ENCODE results near the gene FAM53B.

The FAM53B gene

GRCh38 chr10:124734311-124735166, 9.6 kb downstream of the FAM53B start:
- DNase-seq (ENCODE audit: low read depth, low spot score), result no peak
- TF ChIP-seq, protein P1, sequence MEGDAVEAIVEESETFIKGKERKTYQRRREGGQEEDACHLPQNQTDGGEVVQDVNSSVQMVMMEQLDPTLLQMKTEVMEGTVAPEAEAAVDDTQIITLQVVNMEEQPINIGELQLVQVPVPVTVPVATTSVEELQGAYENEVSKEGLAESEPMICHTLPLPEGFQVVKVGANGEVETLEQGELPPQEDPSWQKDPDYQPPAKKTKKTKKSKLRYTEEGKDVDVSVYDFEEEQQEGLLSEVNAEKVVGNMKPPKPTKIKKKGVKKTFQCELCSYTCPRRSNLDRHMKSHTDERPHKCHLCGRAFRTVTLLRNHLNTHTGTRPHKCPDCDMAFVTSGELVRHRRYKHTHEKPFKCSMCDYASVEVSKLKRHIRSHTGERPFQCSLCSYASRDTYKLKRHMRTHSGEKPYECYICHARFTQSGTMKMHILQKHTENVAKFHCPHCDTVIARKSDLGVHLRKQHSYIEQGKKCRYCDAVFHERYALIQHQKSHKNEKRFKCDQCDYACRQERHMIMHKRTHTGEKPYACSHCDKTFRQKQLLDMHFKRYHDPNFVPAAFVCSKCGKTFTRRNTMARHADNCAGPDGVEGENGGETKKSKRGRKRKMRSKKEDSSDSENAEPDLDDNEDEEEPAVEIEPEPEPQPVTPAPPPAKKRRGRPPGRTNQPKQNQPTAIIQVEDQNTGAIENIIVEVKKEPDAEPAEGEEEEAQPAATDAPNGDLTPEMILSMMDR (IDR thresholded peaks at IDR 0.05; ENCODE audit: low read depth, low read length), result no peak
- no peak overlapping the region for H3K4me3 ChIP-seq (ENCODE audit: low read depth, low read length)
- in situ Hi-C loops (cut with HindIII; ENCODE audit: low sequenced_read_pairs), result no loop called here

DNA sequence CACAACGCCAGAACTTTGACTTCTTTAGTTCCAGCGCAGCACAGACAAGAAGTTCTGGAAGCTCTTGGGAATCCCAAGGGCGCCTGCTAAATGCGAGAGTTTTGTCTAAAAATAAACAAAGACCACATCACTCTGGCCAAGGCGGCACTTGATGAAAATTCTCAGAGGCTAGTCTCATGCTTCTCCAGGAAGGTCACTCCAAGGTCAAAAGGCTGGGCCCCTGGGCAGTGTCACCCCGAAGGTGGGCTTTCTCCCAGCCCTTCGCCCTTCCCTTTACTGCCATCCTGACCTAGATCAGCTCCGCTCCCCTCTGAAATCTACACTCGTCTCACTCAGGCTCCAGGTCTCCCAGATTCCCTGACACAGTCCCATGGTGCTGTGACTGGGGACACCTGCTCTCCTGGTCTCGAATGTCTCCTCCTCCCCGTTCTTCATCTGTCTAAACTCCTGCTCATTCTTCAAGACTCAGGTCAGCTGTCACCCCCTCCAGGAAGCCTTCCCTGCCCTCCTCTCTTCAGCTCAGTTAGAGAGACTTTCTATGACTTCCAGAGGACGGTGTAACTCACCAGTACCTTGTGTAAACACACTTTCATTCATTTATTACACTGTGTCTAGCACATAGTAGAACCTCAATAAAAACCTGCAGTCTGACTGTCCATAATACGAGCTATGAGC, 10.5 kb downstream of the FAM53B start:
- DNase-seq (ENCODE audit: low read depth, low spot score), result no peak
- in situ Hi-C loops (cut with HindIII; ENCODE audit: low sequenced_read_pairs), result no loop called here
- TF ChIP-seq, protein P1 (IDR thresholded peaks at IDR 0.05; ENCODE audit: low read depth, low read length), result no peak
- H3K4me3 ChIP-seq (ENCODE audit: low read depth, low read length), result no peak overlapping the region

GRCh38 chr10:124732931-124733570, 11.1 kb downstream of the FAM53B start:
- no peak overlapping the region for H3K4me3 ChIP-seq (ENCODE audit: low read depth, low read length)
- in situ Hi-C loops (cut with HindIII; ENCODE audit: low sequenced_read_pairs), result no loop called here
- peak; percentile 28 for DNase-seq (ENCODE audit: low read depth, low spot score)
- TF ChIP-seq, protein P1 (IDR thresholded peaks at IDR 0.05; ENCODE audit: low read depth, low read length), result no peak

DNA sequence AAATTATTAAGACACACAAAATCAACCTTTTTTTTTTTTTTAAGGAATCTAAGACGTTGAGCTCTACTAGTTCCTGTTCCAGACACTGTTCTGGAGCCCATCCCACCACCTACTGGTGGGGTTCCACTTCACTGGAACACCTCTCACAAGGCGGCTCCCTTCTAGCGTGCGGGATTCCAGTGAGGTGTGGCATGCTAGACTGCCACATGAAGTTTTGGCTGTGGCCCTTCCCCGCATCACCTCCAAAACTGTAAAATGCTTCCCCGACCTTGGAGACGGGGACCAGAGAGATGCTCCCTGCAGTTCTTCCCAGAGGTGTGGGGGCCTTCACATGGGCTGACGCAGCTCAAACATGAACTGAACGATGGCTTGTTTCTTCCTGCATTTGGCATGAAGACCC, 12.6 kb downstream of the FAM53B start:
- DNase-seq (ENCODE audit: low read depth, low spot score), result no peak
- TF ChIP-seq, protein P1 (IDR thresholded peaks at IDR 0.05; ENCODE audit: low read depth, low read length), result no peak
- H3K4me3 ChIP-seq (ENCODE audit: low read depth, low read length), result no peak overlapping the region
- in situ Hi-C loops (cut with HindIII; ENCODE audit: low sequenced_read_pairs), result no loop called here

GRCh38 chr10:124730790-124731189, 13.4 kb downstream of the FAM53B start:
- TF ChIP-seq, protein P1 (IDR thresholded peaks at IDR 0.05; ENCODE audit: low read depth, low read length), result no peak
- no peak overlapping the region for H3K4me3 ChIP-seq (ENCODE audit: low read depth, low read length)
- in situ Hi-C loops (cut with HindIII; ENCODE audit: low sequenced_read_pairs), result no loop called here
- DNase-seq (ENCODE audit: low read depth, low spot score), result no peak

- no peak for DNase-seq (ENCODE audit: low read depth, low spot score)
- in situ Hi-C loops (cut with HindIII; ENCODE audit: low sequenced_read_pairs), result no loop called here
- TF ChIP-seq, protein P1 (IDR thresholded peaks at IDR 0.05; ENCODE audit: low read depth, low read length), result no peak
- no peak overlapping the region for H3K4me3 ChIP-seq (ENCODE audit: low read depth, low read length)
Observed at GRCh38 chr10:124728830-124729661, 15.1 kb downstream of the FAM53B start.

Measured in astrocyte of the spinal cord (primary cell).